Bronchial epithelial cell (primary cell): Measurements from ENCODE around the gene CEP41. TPM values are rescaled to one million over a fixed set of nuclear protein-coding genes. Genes with fewer than 3 reads are reported as not detected.
A peak's percentile ranks its signal among the peaks of the same experiment; 100 is the strongest.

Source experiments
- DNase-seq: peaks from one replicate; pipeline ENCODE4 v3.0.0-alpha.2; 2010; ENCODE audit warnings: low read depth
- FAIRE-seq: peaks from 2 replicates; lab custom pipeline; 2011; peaks lifted over from hg19 to GRCh38; lab: Jason Lieb, UNC
- H3K27me3 ChIP-seq: 2 replicates; pipeline ENCODE4 v1.5.1; 2011; ENCODE audit warnings: low read length; ENCODE audit not compliant: control insufficient read depth, insufficient read depth
- H3K36me3 ChIP-seq: 2 replicates; pipeline ENCODE4 v1.5.1; 2011; ENCODE audit warnings: low read length; ENCODE audit not compliant: control insufficient read depth, insufficient read depth
- H3K4me3 ChIP-seq: 2 replicates; pipeline ENCODE4 v1.5.1; 2011; ENCODE audit warnings: mild to moderate bottlenecking, low read depth, low read length, control low read depth
- CTCF ChIP-seq: IDR thresholded peaks from 2 replicates; pipeline ENCODE4 v1.5.1; 2011; ENCODE audit warnings: mild to moderate bottlenecking, moderate library complexity, low read length, control low read depth, inconsistent platforms; ENCODE audit not compliant: insufficient read depth, severe bottlenecking
- total RNA-seq: library from RNA; depleted of rRNA; stranded (reverse); fragments of >200 nt; gene quantifications from 2 replicates; pipeline ENCODE4 v1.2.1, GENCODE V29; 2014

CEP41 gene
- total RNA-seq, 1 donor from 2014 or later, result 4.2 TPM

- TF ChIP-seq CTCF, result no peak
- Histone ChIP-seq H3K4me3 (no peak overlapping the region), H3K36me3 (no peaks in the 10 kb centered on the region), H3K27me3 (no peaks in the 10 kb centered on the region)
- DNase-seq (no peak), FAIRE-seq (no peak)
These were observed 72.7 kb downstream of the CEP41 start for GRCh38 chr7:130367836-130368746.

DNA sequence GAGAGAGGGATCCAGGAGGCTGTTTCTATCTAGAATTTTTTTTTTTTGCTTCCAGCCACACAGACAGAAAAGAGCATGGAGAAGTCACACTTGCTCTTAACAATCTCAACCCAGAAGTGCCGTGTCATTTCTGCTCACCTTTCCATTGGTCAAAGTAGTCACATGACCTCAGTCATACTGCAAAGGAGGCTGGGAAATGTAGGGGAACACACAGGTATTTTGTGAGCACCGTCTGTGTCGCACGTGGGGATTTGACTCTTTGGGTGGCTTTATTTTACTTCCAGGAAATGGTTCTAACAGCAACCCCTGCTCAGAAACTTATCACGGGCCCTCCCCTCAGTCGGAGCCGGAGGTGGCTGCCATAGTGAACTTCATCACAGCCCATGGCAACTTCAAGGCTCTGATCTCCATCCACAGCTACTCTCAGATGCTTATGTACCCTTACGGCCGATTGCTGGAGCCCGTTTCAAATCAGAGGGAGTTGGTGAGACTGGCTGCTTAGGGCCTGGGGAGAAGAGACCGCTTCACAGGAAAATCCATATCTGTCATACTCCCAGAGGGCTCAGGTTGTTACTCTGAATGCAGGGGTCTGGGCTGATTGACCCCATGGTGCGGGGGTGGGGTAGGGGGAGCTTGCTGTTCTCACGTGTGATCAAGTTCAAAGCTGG, 73.6 kb downstream of the CEP41 start:
- FAIRE-seq, result no peak
- no peaks in the 10 kb centered on the region for H3K36me3 ChIP-seq
- TF ChIP-seq CTCF, result no peak

GRCh38 chr7:130366564-130366963, 74.3 kb downstream of the CEP41 start:
- Histone ChIP-seq H3K27me3 (no peaks in the 10 kb centered on the region), H3K36me3 (no peaks in the 10 kb centered on the region), H3K4me3 (no peak overlapping the region)
- DNase-seq, result no peak
- no peak for TF ChIP-seq CTCF
- no peak for FAIRE-seq

More for the DNA sequence above, 73.6 kb downstream of the CEP41 start:
- no peaks in the 10 kb centered on the region for H3K27me3 ChIP-seq
- no peak overlapping the region for H3K4me3 ChIP-seq
- DNase-seq, result no peak

DNA sequence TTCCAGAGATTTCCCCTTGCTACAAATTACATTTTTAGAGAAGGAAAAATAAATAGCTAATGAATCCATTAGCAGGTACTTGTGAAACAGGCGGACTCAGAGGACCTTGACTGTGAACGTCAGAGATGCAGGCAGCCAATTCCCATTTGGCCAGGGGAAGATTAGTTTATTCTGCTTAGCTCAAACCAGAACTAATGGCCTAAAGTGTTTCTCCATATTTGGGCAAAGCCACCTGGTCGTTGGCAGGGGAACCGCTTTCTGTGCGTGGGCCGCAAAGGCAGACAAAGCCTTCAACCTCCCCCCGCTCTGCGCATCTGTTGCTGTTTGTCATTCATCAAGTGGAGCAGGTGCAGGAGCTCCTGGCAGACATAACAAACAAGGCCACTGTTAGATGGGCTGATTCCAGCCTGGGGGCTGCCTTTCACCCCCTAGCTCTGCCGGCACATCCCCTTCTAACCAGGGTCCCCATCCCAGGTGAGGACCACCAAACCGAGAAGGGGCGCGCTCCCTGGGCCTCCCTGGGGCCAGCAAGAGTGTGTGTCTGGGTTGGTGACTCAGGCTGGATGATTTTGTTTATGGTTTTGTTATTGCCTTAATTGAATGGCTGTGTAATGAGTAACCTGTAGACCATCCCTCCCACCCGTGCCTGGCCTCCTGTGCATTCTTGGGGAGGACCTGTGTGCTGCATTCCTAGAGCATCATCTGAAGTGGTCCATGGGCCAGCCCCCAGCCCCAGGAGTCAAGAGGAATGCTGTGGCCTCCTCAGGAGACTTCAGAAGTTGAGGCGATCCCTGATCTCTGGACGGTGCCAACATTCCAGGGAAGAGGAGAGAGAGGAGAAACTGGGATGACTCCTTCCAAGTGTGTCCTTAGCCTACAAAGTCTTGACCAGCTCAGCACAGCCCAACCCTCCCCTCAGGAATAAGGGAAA, 75.0 kb downstream of the CEP41 start:
- no peak for FAIRE-seq
- no peaks in the 10 kb centered on the region for H3K36me3 ChIP-seq
- H3K27me3 ChIP-seq, result no peaks in the 10 kb centered on the region
- DNase-seq, result peak; percentile 59
- TF ChIP-seq CTCF, result no peak
- H3K4me3 ChIP-seq, result no peak overlapping the region

- TF ChIP-seq CTCF, result no peak
- H3K4me3 ChIP-seq, result no peak overlapping the region
- no peaks in the 10 kb centered on the region for H3K27me3 ChIP-seq
- FAIRE-seq, result no peak
- DNase-seq, result no peak
- no peaks in the 10 kb centered on the region for H3K36me3 ChIP-seq
These were observed 75.7 kb downstream of the CEP41 start for GRCh38 chr7:130365088-130365487.
